K562 (cell line): ENCODE results near the gene NUCB2. TPM values are rescaled to one million over a fixed set of nuclear protein-coding genes. Genes with fewer than 3 reads are reported as not detected.

Experiments used
- ATAC-seq: fragments of 200-7000 bp; cut with Tn5 transposase; 3 replicates; pipeline ENCODE4 v1.9.1; 2020; ENCODE audit warnings: moderate library complexity
- BruUV-seq: library from RNA; stranded (reverse); fragments of 400-500 nt; replicated peaks from 2 replicates; lab custom pipeline; 2021; lab: Mats Ljungman, UMichigan
- CTCF ChIA-PET: fragments of 300-600 bp; formaldehyde crosslinking; extraction: SDS; loops from one replicate; lab custom pipeline; 2021; ENCODE audit warnings: low intra/inter-chr PET ratio; lab: Yijun Ruan, JAX
- POLR2A ChIA-PET: fragments of 300-600, 350-650 bp; sonication (Branson Sonifier 250); formaldehyde crosslinking; extraction: SDS; loops from one replicate; lab custom pipeline; 2021; ENCODE audit warnings: antibody characterized with exemption, inconsistent platforms; lab: Yijun Ruan, JAX
- DNase-seq, 4 experiments: peaks; one replicate each; pipeline versions ENCODE4 v3.0.0 to v3.0.0-alpha.2; 2011 to 2018; ENCODE audit warnings: low spot score in 3 of 4, mixed read lengths in 3 of 4; ENCODE audit errors: extremely low read depth in 1 of 4
- FAIRE-seq: peaks from 2 replicates; lab custom pipeline; 2011; peaks lifted over from hg19 to GRCh38; lab: Jason Lieb, UNC
- H2AFZ ChIP-seq: 2 replicates; pipeline ENCODE4 v1.6.0; 2011; ENCODE audit warnings: low read depth, low read length, control low read depth, inconsistent platforms
- H3K27ac ChIP-seq: fragments of 200-600 bp; 3 replicates; pipeline ENCODE4 v1.8.0; 2011; ENCODE audit warnings: low read depth, mild to moderate bottlenecking, control low read depth, inconsistent platforms, low read length, moderate library complexity, mixed read lengths; ENCODE audit errors: extremely low read depth
- H3K27me3 ChIP-seq, 2 experiments: fragments of 300-600 bp in 1 of 2; 2 replicates in 1 of 2; 3 replicates in 1 of 2; pipeline versions ENCODE4 v1.6.0 to v1.8.0; 2011; ENCODE audit warnings: inconsistent platforms in 2 of 2, low read length in 2 of 2, mild to moderate bottlenecking in 1 of 2, mixed read lengths in 1 of 2, moderate library complexity in 1 of 2; ENCODE audit not compliant: control insufficient read depth in 2 of 2, insufficient read depth in 2 of 2
- H3K36me3 ChIP-seq: fragments of 300-600 bp; 3 replicates; pipeline ENCODE4 v1.8.0; 2011; ENCODE audit warnings: mild to moderate bottlenecking, low read length, inconsistent platforms; ENCODE audit not compliant: control insufficient read depth, insufficient read depth
- H3K4me1 ChIP-seq, 2 experiments: fragments of 200-600 bp in 1 of 2; replicated peaks in 1 of 2; 2 replicates in 1 of 2; 3 replicates in 1 of 2; pipeline versions ENCODE4 v1.5.1 to v1.8.0; 2011; ENCODE audit warnings: inconsistent platforms in 2 of 2, low read length in 2 of 2, mild to moderate bottlenecking in 1 of 2, mixed read lengths in 1 of 2, moderate library complexity in 1 of 2; ENCODE audit not compliant: control insufficient read depth in 2 of 2, insufficient read depth in 2 of 2
- H3K4me2 ChIP-seq: 2 replicates; pipeline ENCODE4 v1.6.1; 2011; ENCODE audit warnings: low read length, control low read depth, inconsistent platforms, mixed read lengths; ENCODE audit not compliant: insufficient read depth
- H3K4me3 ChIP-seq: fragments of 200-600 bp; sonication (generic), shearing (Covaris generic); 2 replicates; pipeline ENCODE4 v1.5.1; 2016; ENCODE audit warnings: control low read depth, inconsistent platforms
- H3K79me2 ChIP-seq: fragments of 200-600 bp; 3 replicates; pipeline ENCODE4 v1.8.0; 2011; ENCODE audit warnings: low read length, inconsistent platforms; ENCODE audit not compliant: control insufficient read depth, insufficient read depth
- H3K9ac ChIP-seq, 2 experiments: 2 replicates each; pipeline versions ENCODE4 v1.6.0 to v1.6.1; 2011; ENCODE audit warnings: low read depth in 2 of 2, low read length in 2 of 2, control low read depth in 1 of 2, inconsistent platforms in 1 of 2, mild to moderate bottlenecking in 1 of 2, mixed read lengths in 1 of 2; ENCODE audit not compliant: insufficient read depth in 1 of 2
- H3K9me1 ChIP-seq: one replicate; pipeline ENCODE4 v1.6.0; 2011; ENCODE audit warnings: inconsistent platforms, mild to moderate bottlenecking, low read length, moderate library complexity; ENCODE audit not compliant: control insufficient read depth, insufficient read depth
- H3K9me3 ChIP-seq: replicated peaks from 2 replicates; pipeline ENCODE4 v1.5.1; 2011; ENCODE audit warnings: low read depth, low read length, inconsistent platforms; ENCODE audit not compliant: control insufficient read depth, insufficient read depth
- H4K20me1 ChIP-seq: replicated peaks from 2 replicates; pipeline ENCODE4 v1.6.1; 2011; ENCODE audit warnings: low read length, inconsistent platforms, mixed read lengths; ENCODE audit not compliant: control insufficient read depth, insufficient read depth
- L3MBTL2 ChIP-seq: fragments of 450-650 bp; IDR thresholded peaks from 2 replicates; pipeline ENCODE4 v1.6.1; 2016; ENCODE audit warnings: mild to moderate bottlenecking, moderate library complexity
- MNT ChIP-seq, 2 experiments: fragments of 450-650 bp; conservative IDR thresholded peaks; 2 replicates each; pipeline ENCODE4 v1.6.1; 2017; ENCODE audit warnings: mild to moderate bottlenecking in 2 of 2, moderate library complexity in 2 of 2
- PHF8 ChIP-seq: fragments of 200-600 bp; sonication (generic); IDR thresholded peaks from 2 replicates; pipeline ENCODE4 v1.6.1; 2012; ENCODE audit warnings: mixed run types, mild to moderate bottlenecking, inconsistent platforms, low read length, moderate library complexity, borderline replicate concordance
- SUPT5H ChIP-seq: fragments of 450-650 bp; IDR thresholded peaks from 2 replicates; pipeline ENCODE4 v1.6.1; 2016
- ZBTB40 ChIP-seq, 2 experiments: fragments of 450-650 bp in 1 of 2; sonication (generic) in 1 of 2; formaldehyde crosslinking in 1 of 2; IDR thresholded peaks; 2 replicates each; pipeline versions ENCODE4 v1.7.1 to v1.9.0; 2016 to 2022; ENCODE audit warnings: inconsistent platforms in 1 of 2, mild to moderate bottlenecking in 1 of 2, missing genetic modification reagents in 1 of 2
- ZNF589 ChIP-seq: fragments of 200-800 bp; sonication (Bioruptor generic); IDR thresholded peaks from 2 replicates; pipeline ENCODE4 v1.6.1; 2016; ENCODE audit warnings: low read depth, missing genetic modification characterization, missing compliant biosample characterization
- ZNF766 ChIP-seq: fragments of 200-800 bp; sonication (Bioruptor generic); conservative IDR thresholded peaks from 2 replicates; pipeline ENCODE4 v1.6.1; 2016; ENCODE audit warnings: missing genetic modification characterization, missing compliant biosample characterization
- WGBS: fragments of 100-300 bp; shearing (Covaris generic); methylation state at CpG from one replicate; pipeline ENCODE4 v1.1.6; 2016; ENCODE audit warnings: low coverage, mixed read lengths; ENCODE audit not compliant: insufficient coverage; ENCODE audit errors: missing lambda C conversion rate; 5-methylcytosine and 5-hydroxymethylcytosine counted together
- in situ Hi-C: fragments of 300-500 bp; cut with MboI; formaldehyde crosslinking; loops from 4 replicates; pipeline ENCODE4 v1.15.0; 2018; ENCODE audit warnings: inconsistent platforms, mixed read lengths
- intact Hi-C: fragments of 100-400 bp; cut with micrococcal nuclease; formaldehyde crosslinking; loops from 2 replicates; pipeline ENCODE4 v1.14.2; 2022
- polyA plus RNA-seq, 8 experiments: library from polyadenylated mRNA; depleted of rRNA in 4 of 8; stranded (reverse) in 5 of 8; unstranded in 3 of 8; fragments of >200 nt; fragmentation: Nextera tagmentation in 2 of 8; fragmentation: Illumina TruSeq in 1 of 8; extraction: Ambion mirVana in 2 of 8; extraction: Trizol in 1 of 8; gene quantifications; 2 replicates each; pipeline versions ENCODE4 v1.2.1 to v1.2.3, GENCODE V29; 2011 to 2014; ENCODE audit warnings: inconsistent platforms in 1 of 8, missing spikeins in 1 of 8
- total RNA-seq, 7 experiments: library from RNA; depleted of rRNA in 6 of 7; stranded (reverse); fragments of >200 nt in 6 of 7; fragmentation: Illumina TruSeq in 2 of 7; extraction: Trizol in 2 of 7; gene quantifications; 2 replicates each; pipeline versions ENCODE4 v1.2.1 to v1.2.3, GENCODE V29; 2011 to 2021; ENCODE audit warnings: low replicate concordance in 1 of 7

NUCB2 gene
- total and polyA plus RNA-seq, 9 of the 15 experiments (the other 6 are each of a cell fraction or from before 2014, with no cell fraction given): 54.0 to 108 (median 84.6) TPM

- Histone ChIP-seq H3K36me3 (peaks cover 33% of the 10 kb centered on the region; the same call in 2 of the 3 replicates), H3K9me3 (peaks cover 2% of the 10 kb centered on the region; the same call in 1 of the 2 replicates), H3K4me3 (peak overlapping the region; percentile 63), H3K27ac (peak overlapping the region; percentile 74), H3K9me1 (no peaks in the 10 kb centered on the region), H4K20me1 (no peaks in the 10 kb centered on the region), H3K27me3 (no peaks in the 10 kb centered on the region), H3K9ac (peak overlapping the region; percentile 79 to 92), H3K4me2 (peak overlapping the region; percentile 83), H3K4me1 (peaks cover 7 to 25% of the 10 kb centered on the region in 2 experiments; a peak in 4 of 5 replicates), H2AFZ (peak overlapping the region; percentile 88), H3K79me2 (peaks cover 60% of the 10 kb centered on the region)
- DNase-seq: peak in 2 of 4 experiments; percentile 12 to 28
- ATAC-seq: no peak
- WGBS: under 1% methylated on average over 13 of the region's 15 CpGs
- intact Hi-C loops (loop anchor here (2.0 kb wide), 2 partner anchors 77 to 123 kb away; partner anchors contain the start of gene NUCB2), in situ Hi-C loops (no loop called here)
- ChIA-PET POLR2A (interaction anchor here (0.6 to 1.6 kb wide), 7 partner anchors 9 to 278 kb away, joined by 3 to 5 read pairs (median 4); no protein-coding TSS in a partner anchor), CTCF (interaction anchor here (0.7 kb wide), 2 partner anchors 123 to 627 kb away, joined by 3 to 5 read pairs; no protein-coding TSS in a partner anchor)
- TSS peak; percentile 54 for BruUV-seq
- FAIRE-seq: no peak
- TF ChIP-seq L3MBTL2 (peak; percentile 55; the same call in 1 of the 2 replicates), ZBTB40 (IDR thresholded peaks at IDR 0.05) (0 out of 2 replicates have a peak, but pooled peaks have one; percentile 48), ZBTB40 (CRISPR knock-in tag; IDR thresholded peaks at IDR 0.05) (no peak), SUPT5H (0 out of 2 replicates have a peak, but pooled peaks have one; percentile 45), ZNF766 (0 out of 2 replicates have a peak, but pooled peaks have one; percentile 6), PHF8 (peak; percentile 53; the same call in 1 of the 2 replicates), MNT (conservative IDR thresholded peaks at IDR 0.05) (0 out of 4 replicates have a peak, but pooled peaks of 1 of the 2 experiments have one; percentile 22), ZNF589 (CRISPR knock-in tag) (peak; percentile 36; the same call in 1 of the 2 replicates)
Observed at GRCh38 chr11:17353821-17354600, 77.5 kb downstream of the NUCB2 start.
